GM12891 (cell line): ENCODE results near the gene RIN3.

Experiments
- POLR2A ChIP-seq: IDR thresholded peaks from 2 replicates; pipeline ENCODE4 v1.6.1; 2011; ENCODE audit warnings: low read depth, low read length, control low read depth
- POLR2AphosphoS5 ChIP-seq: IDR thresholded peaks from 2 replicates; pipeline ENCODE4 v1.6.1; 2011; ENCODE audit warnings: low read depth, low read length, control low read depth
- SPI1 ChIP-seq: IDR thresholded peaks from 2 replicates; pipeline ENCODE4 v1.6.1; 2011; ENCODE audit warnings: low read depth, low read length, control low read depth
- TAF1 ChIP-seq: IDR thresholded peaks from 2 replicates; pipeline ENCODE4 v1.6.1; 2011; ENCODE audit warnings: low read depth, low read length, control low read depth

DNA sequence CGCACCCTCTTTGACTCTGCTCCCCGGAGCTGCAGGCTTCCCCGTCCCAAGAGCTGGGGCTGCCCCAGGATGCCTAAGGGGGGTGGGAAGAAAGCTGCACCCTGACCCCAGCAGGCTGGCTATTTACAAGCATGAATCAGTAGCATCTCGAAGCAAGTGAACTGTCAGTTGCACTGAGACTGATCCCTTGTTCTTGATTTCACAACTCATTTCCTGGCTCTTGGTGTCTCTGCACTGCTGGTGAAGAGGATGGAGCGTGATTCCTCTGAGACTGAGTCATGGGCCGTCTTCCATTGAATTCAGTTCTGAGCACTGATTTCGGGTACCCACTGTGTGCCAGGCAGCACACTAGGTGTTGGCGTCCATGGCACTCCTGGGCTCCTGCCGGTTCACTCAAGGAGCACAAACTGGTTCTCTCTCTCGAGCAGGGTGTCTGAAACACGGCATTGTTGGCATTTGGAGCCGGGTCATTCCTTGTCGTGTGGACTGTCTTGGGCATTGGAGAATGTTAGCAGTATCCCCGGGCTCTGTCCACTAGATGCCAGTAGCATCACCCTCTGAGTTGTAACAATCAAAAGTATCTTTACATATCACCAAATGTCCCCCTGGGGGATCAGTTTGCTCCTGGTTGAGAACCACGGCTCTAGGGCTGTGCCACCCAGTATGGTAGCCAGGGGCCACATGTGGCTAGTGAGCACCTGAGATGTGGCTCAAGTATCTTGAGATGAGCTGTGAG is 86.9 kb downstream of the RIN3 start:
- TF ChIP-seq POLR2AphosphoS5, result no peak
- no peak for TF ChIP-seq POLR2A
- no peak for TF ChIP-seq TAF1
- no peak for TF ChIP-seq SPI1
